Measurements from ENCODE around the gene HIGD1B.

Gene HIGD1B

DNA sequence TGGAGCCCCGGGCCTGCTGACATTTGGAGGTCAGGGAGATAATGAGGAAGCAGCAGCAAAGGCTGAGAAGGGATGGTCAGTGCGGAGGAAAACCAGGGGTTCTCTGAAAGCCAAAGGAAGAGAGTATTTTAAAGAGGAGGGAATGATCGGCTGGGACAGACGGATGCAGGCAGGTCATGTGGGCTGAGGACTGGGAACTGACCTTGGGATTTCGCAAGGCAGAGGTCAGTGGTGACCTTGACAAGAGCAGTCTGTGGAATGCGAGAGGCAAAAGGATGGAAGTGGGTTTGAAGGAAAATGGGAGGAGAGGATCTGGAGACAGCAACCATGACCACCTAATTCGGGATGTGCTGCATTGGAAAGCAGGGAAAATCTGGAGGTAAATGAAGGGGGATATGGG, 41.3 kb downstream of the HIGD1B start:
- H3K4ac ChIP-seq (ENCODE audit: low read depth, low read length) = no peak overlapping the region

GRCh38 chr17:44892250-44892649, 44.6 kb downstream of the HIGD1B start:
- Histone ChIP-seq H3K27ac (ENCODE audit: low read depth, low read length) (no peak overlapping the region), H3K4ac (ENCODE audit: low read depth, low read length) (no peak overlapping the region), H3K79me1 (ENCODE audit: low read length) (no peaks in the 10 kb centered on the region), H2BK5ac (ENCODE audit: low read depth, low read length, poor library complexity) (no peak overlapping the region), H3K18ac (ENCODE audit: low read length) (no peak overlapping the region), H4K91ac (ENCODE audit: low read depth, low read length) (no peak overlapping the region), H3K27me3 (ENCODE audit: insufficient read depth, low read length) (no peaks in the 10 kb centered on the region), H3K36me3 (ENCODE audit: control insufficient read depth in 1 of 2, insufficient read depth in 2 of 2, low read length in 2 of 2) (peaks cover 13 to 14% of the 10 kb centered on the region in 2 experiments), H2BK120ac (ENCODE audit: insufficient read depth, low read length, poor library complexity) (no peak overlapping the region), H3K23ac (ENCODE audit: low read length) (no peak overlapping the region), H3K14ac (ENCODE audit: low read length) (no peak overlapping the region), H2BK12ac (ENCODE audit: low read length) (no peak overlapping the region), H3K4me1 (ENCODE audit: control insufficient read depth in 1 of 2, insufficient read depth in 2 of 2, low read length in 2 of 2) (peaks cover 0 to 2% of the 10 kb centered on the region in 2 experiments), H4K12ac (ENCODE audit: low read depth, low read length) (no peak overlapping the region), H4K8ac (ENCODE audit: low read depth, low read length) (no peak overlapping the region), H3K4me2 (ENCODE audit: low read length) (no peak overlapping the region), H3K9ac (ENCODE audit: low read length) (no peak overlapping the region), H3K79me2 (ENCODE audit: control insufficient read depth, insufficient read depth, low read length, poor library complexity) (no peaks in the 10 kb centered on the region), H3K4me3 (ENCODE audit: low read depth, low read length) (no peak overlapping the region), H2AFZ (ENCODE audit: insufficient read depth, low read length, poor library complexity) (no peak overlapping the region), H3K9me3 (ENCODE audit: insufficient read depth, low read depth, low read length) (no peaks in the 10 kb centered on the region), H2AK5ac (ENCODE audit: low read length) (no peak overlapping the region)
- DNase-seq = no peak

More for the DNA sequence above, 41.3 kb downstream of the HIGD1B start:
- no CpG with 5 or more reads among the region's 7 CpGs for WGBS (ENCODE audit: extremely low coverage, insufficient coverage, insufficient read length)
- H3K4me2 ChIP-seq (ENCODE audit: low read length) = no peak overlapping the region
- H3K14ac ChIP-seq (ENCODE audit: low read length) = no peak overlapping the region
- no peak overlapping the region for H4K12ac ChIP-seq (ENCODE audit: low read depth, low read length)
- no peak overlapping the region for H3K23ac ChIP-seq (ENCODE audit: low read length)
- H4K8ac ChIP-seq (ENCODE audit: low read depth, low read length) = no peak overlapping the region
- no peaks in the 10 kb centered on the region for H3K27me3 ChIP-seq (ENCODE audit: insufficient read depth, low read length)
- no peaks in the 10 kb centered on the region for H3K79me1 ChIP-seq (ENCODE audit: low read length)
- no peak overlapping the region for H4K91ac ChIP-seq (ENCODE audit: low read depth, low read length)
- no peaks in the 10 kb centered on the region for H3K9me3 ChIP-seq (ENCODE audit: insufficient read depth, low read depth, low read length)
- no peak overlapping the region for H2AK5ac ChIP-seq (ENCODE audit: low read length)
- no peak overlapping the region for H3K9ac ChIP-seq (ENCODE audit: low read length)
- H3K79me2 ChIP-seq (ENCODE audit: control insufficient read depth, insufficient read depth, low read length, poor library complexity) = no peaks in the 10 kb centered on the region
- no peak overlapping the region for H2AFZ ChIP-seq (ENCODE audit: insufficient read depth, low read length, poor library complexity)
- H3K4me3 ChIP-seq (ENCODE audit: low read depth, low read length) = no peak overlapping the region
- peaks cover 0 to 2% of the 10 kb centered on the region in 2 experiments for H3K4me1 ChIP-seq (ENCODE audit: control insufficient read depth in 1 of 2, insufficient read depth in 2 of 2, low read length in 2 of 2)
- no peak overlapping the region for H2BK120ac ChIP-seq (ENCODE audit: insufficient read depth, low read length, poor library complexity)
- H3K36me3 ChIP-seq (ENCODE audit: control insufficient read depth in 1 of 2, insufficient read depth in 2 of 2, low read length in 2 of 2) = peaks cover 28 to 35% of the 10 kb centered on the region in 2 experiments
- H2BK12ac ChIP-seq (ENCODE audit: low read length) = no peak overlapping the region
- no peak overlapping the region for H3K18ac ChIP-seq (ENCODE audit: low read length)
- no peak overlapping the region for H2BK5ac ChIP-seq (ENCODE audit: low read depth, low read length, poor library complexity)
- H3K27ac ChIP-seq (ENCODE audit: low read depth, low read length) = no peak overlapping the region
- no peak for DNase-seq

- no peak for DNase-seq
- Histone ChIP-seq H4K8ac (ENCODE audit: low read depth, low read length) (no peak overlapping the region), H2AK5ac (ENCODE audit: low read length) (no peak overlapping the region), H3K4ac (ENCODE audit: low read depth, low read length) (no peak overlapping the region), H3K79me1 (ENCODE audit: low read length) (peaks cover 5% of the 10 kb centered on the region), H3K4me3 (ENCODE audit: low read depth, low read length) (no peak overlapping the region), H3K4me2 (ENCODE audit: low read length) (no peak overlapping the region), H3K79me2 (ENCODE audit: control insufficient read depth, insufficient read depth, low read length, poor library complexity) (peaks cover 1% of the 10 kb centered on the region), H2BK120ac (ENCODE audit: insufficient read depth, low read length, poor library complexity) (no peak overlapping the region), H3K4me1 (ENCODE audit: control insufficient read depth in 1 of 2, insufficient read depth in 2 of 2, low read length in 2 of 2) (peaks cover 0 to 2% of the 10 kb centered on the region in 2 experiments), H3K18ac (ENCODE audit: low read length) (no peak overlapping the region), H3K23ac (ENCODE audit: low read length) (no peak overlapping the region), H3K14ac (ENCODE audit: low read length) (no peak overlapping the region), H2BK5ac (ENCODE audit: low read depth, low read length, poor library complexity) (no peak overlapping the region), H3K9me3 (ENCODE audit: insufficient read depth, low read depth, low read length) (no peaks in the 10 kb centered on the region), H3K9ac (ENCODE audit: low read length) (no peak overlapping the region), H3K27me3 (ENCODE audit: insufficient read depth, low read length) (no peaks in the 10 kb centered on the region), H3K36me3 (ENCODE audit: control insufficient read depth in 1 of 2, insufficient read depth in 2 of 2, low read length in 2 of 2) (peaks cover 13 to 14% of the 10 kb centered on the region in 2 experiments), H4K91ac (ENCODE audit: low read depth, low read length) (no peak overlapping the region), H2AFZ (ENCODE audit: insufficient read depth, low read length, poor library complexity) (no peak overlapping the region), H3K27ac (ENCODE audit: low read depth, low read length) (no peak overlapping the region), H4K12ac (ENCODE audit: low read depth, low read length) (no peak overlapping the region), H2BK12ac (ENCODE audit: low read length) (no peak overlapping the region)
- WGBS (ENCODE audit: extremely low coverage, insufficient coverage, insufficient read length) = no CpG with 5 or more reads among the region's 4 CpGs
These were observed 47.0 kb downstream of the HIGD1B start for GRCh38 chr17:44894642-44895041.

DNA sequence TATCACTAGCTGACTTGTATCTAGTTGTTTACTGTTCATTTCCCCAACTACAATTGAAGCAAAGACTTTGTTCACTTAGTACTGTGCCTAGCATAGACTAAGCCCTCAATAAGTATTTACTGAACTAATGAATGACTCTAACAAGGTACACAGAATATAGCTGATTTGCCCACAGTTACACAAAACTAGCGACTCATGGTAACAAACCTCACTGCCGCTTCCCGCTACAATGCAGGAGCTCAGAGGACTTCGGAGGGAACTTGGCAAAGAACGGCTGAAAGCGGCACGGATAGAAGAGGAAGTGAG, 51.0 kb downstream of the HIGD1B start:
- no peak overlapping the region for H2BK5ac ChIP-seq (ENCODE audit: low read depth, low read length, poor library complexity)
- H3K79me1 ChIP-seq (ENCODE audit: low read length) = peaks cover 6% of the 10 kb centered on the region
- peak overlapping the region; percentile 84 for H3K4me3 ChIP-seq (ENCODE audit: low read depth, low read length)
- no CpG with 5 or more reads among the region's 7 CpGs for WGBS (ENCODE audit: extremely low coverage, insufficient coverage, insufficient read length)
- no peaks in the 10 kb centered on the region for H3K9me3 ChIP-seq (ENCODE audit: insufficient read depth, low read depth, low read length)
- H3K4me1 ChIP-seq (ENCODE audit: control insufficient read depth in 1 of 2, insufficient read depth in 2 of 2, low read length in 2 of 2) = peaks cover 2% of the 10 kb centered on the region in 2 experiments
- H2AFZ ChIP-seq (ENCODE audit: insufficient read depth, low read length, poor library complexity) = peak overlapping the region; percentile 74
- peak overlapping the region; percentile 41 for H4K91ac ChIP-seq (ENCODE audit: low read depth, low read length)
- H2BK120ac ChIP-seq (ENCODE audit: insufficient read depth, low read length, poor library complexity) = no peak overlapping the region
- no peaks in the 10 kb centered on the region for H3K27me3 ChIP-seq (ENCODE audit: insufficient read depth, low read length)
- peak overlapping the region; percentile 45 for H4K12ac ChIP-seq (ENCODE audit: low read depth, low read length)
- no peak overlapping the region for H3K4ac ChIP-seq (ENCODE audit: low read depth, low read length)
- H4K8ac ChIP-seq (ENCODE audit: low read depth, low read length) = peak overlapping the region; percentile 89
- H2AK5ac ChIP-seq (ENCODE audit: low read length) = no peak overlapping the region
- no peak overlapping the region for H3K18ac ChIP-seq (ENCODE audit: low read length)
- peaks cover 1% of the 10 kb centered on the region for H3K79me2 ChIP-seq (ENCODE audit: control insufficient read depth, insufficient read depth, low read length, poor library complexity)
- H3K23ac ChIP-seq (ENCODE audit: low read length) = no peak overlapping the region
- no peak overlapping the region for H3K27ac ChIP-seq (ENCODE audit: low read depth, low read length)
- DNase-seq = peak in 1 of 2 donors; percentile 47
- no peak overlapping the region for H2BK12ac ChIP-seq (ENCODE audit: low read length)
- peak overlapping the region; percentile 93 for H3K4me2 ChIP-seq (ENCODE audit: low read length)
- peaks cover 4 to 5% of the 10 kb centered on the region in 2 experiments for H3K36me3 ChIP-seq (ENCODE audit: control insufficient read depth in 1 of 2, insufficient read depth in 2 of 2, low read length in 2 of 2)
- H3K9ac ChIP-seq (ENCODE audit: low read length) = peak overlapping the region; percentile 73
- H3K14ac ChIP-seq (ENCODE audit: low read length) = no peak overlapping the region

All from trophoblast cell (in vitro differentiated cells and primary cell).